GM10266 (cell line): ENCODE results near the gene ROPN1.

Source experiments
- DNase-seq: peaks from one replicate; pipeline ENCODE4 v3.0.0; 2012; ENCODE audit errors: extremely low spot score
- TF ChIP-seq, protein P1 (sequence below): IDR thresholded peaks from 2 replicates; pipeline ENCODE4 v1.5.1; 2012; ENCODE audit warnings: mild to moderate bottlenecking, low read depth; ENCODE audit not compliant: control insufficient read depth, insufficient read depth; ENCODE audit errors: missing control alignments

Gene ROPN1

DNA sequence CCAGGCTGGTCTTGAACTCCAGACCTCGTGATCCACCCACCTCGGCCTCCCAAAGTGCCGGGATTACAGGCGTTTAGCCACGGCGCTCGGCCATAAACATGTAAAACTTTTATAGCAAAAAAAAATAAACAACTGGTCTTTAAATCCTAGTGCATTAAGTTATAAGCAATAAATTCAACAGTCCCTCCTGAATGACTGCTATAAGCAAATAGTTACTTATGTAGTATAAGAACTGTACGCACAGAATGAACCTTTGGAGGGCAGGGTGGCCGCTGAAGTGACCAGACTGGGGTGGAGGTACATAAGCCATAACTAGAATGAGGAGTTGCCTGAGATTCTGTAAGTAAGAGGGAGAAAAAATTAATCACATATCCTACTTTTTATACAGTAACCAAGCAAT lies 43.5 kb downstream of the ROPN1 start:
- TF ChIP-seq, protein P1, sequence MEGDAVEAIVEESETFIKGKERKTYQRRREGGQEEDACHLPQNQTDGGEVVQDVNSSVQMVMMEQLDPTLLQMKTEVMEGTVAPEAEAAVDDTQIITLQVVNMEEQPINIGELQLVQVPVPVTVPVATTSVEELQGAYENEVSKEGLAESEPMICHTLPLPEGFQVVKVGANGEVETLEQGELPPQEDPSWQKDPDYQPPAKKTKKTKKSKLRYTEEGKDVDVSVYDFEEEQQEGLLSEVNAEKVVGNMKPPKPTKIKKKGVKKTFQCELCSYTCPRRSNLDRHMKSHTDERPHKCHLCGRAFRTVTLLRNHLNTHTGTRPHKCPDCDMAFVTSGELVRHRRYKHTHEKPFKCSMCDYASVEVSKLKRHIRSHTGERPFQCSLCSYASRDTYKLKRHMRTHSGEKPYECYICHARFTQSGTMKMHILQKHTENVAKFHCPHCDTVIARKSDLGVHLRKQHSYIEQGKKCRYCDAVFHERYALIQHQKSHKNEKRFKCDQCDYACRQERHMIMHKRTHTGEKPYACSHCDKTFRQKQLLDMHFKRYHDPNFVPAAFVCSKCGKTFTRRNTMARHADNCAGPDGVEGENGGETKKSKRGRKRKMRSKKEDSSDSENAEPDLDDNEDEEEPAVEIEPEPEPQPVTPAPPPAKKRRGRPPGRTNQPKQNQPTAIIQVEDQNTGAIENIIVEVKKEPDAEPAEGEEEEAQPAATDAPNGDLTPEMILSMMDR: no peak
- no peak for DNase-seq

DNA sequence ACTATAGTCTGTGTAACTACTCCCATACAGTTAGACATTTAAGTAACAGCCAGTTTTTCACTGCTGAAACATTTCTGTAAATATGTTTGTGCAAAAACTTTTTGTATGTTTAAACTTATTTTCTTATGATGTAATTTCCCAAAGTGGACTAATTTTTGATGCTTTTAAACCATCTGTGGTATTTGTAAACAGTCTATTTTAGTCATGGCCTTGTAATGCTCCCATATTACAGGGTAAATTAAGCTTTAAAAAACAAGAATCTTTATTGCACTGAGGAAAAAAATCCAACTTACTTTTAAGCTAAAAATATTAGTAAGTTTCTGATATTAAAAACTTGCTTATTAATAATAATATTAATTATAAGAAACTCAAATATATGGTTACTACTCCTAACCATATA lies 44.4 kb downstream of the ROPN1 start:
- TF ChIP-seq, protein P1: no peak
- no peak for DNase-seq

DNA sequence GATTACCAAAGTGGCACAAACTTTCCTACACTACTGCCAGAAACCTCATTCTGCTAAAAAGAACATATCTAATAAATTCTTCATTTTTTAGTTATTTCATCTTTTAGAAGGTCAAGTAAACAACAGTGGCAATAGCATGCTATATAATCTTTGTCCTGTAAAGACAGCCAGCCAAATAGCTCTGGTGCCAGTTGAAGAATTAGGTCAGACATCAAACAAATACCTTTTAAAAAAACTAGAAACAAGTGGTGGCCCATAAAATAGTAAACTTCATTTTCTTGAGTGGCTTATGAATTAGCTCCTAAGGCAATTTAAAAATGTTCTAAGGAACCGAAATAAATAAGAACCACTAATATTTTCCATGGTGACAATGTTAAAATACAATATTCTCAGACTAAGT lies 50.4 kb downstream of the ROPN1 start:
- TF ChIP-seq, protein P1: no peak
- DNase-seq: no peak

DNA sequence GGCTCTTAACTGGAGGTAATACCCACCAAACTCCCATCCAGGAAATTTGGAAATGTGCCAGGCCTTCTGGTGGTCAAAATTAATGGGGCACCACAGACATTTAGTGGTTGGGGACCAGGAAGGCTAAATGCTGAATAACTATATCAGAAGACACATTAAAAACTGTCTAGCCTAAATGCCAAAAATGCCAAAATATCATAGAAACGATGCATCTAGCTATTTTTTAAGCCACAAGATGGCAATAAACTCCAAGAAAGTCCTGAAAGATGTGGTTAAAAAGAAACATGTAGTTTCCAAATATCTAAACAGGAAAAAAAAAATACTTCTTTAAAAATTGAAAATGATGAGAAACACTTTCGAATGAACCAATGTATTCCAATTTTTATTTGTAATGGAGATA lies 50.8 kb downstream of the ROPN1 start:
- DNase-seq: no peak
- TF ChIP-seq, protein P1: no peak

DNA sequence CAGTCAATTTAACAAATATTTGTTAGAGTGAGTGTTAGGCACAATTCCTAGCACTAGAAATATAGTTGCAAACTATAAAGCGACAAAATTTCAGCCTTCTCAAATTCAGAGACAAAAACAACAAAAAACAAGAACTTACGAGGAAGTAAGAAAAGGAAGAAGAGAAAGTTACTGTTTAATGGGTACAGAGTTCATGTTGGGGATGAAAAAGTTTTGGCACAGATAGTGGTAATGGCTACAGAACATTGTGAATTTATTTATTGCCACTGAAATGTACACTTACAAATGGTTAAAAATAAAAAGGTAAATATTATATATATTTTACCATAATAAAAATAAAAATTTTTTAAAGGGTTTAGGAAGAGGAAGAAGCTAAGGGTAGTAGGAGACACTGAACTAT lies 52.2 kb downstream of the ROPN1 start:
- TF ChIP-seq, protein P1: no peak
- no peak for DNase-seq

DNA sequence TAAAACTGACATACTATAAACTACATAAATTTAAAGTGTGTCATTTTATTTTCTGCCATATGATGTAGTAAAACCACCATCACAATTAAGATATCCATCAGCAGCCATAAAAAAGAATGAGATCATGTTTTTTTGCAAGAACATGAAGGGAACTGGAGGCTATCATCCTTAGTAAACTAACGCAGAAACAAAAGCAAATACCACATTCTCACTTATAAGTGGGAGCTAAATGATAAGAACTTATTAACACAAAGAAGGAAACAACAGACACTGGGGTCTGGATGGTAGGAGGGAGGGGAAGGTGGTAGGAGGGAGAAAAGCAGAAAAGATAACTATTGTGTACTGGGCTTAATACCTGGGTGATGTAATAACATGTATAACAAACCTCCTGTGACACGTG lies 55.5 kb downstream of the ROPN1 start:
- TF ChIP-seq, protein P1: no peak
- no peak for DNase-seq

DNA sequence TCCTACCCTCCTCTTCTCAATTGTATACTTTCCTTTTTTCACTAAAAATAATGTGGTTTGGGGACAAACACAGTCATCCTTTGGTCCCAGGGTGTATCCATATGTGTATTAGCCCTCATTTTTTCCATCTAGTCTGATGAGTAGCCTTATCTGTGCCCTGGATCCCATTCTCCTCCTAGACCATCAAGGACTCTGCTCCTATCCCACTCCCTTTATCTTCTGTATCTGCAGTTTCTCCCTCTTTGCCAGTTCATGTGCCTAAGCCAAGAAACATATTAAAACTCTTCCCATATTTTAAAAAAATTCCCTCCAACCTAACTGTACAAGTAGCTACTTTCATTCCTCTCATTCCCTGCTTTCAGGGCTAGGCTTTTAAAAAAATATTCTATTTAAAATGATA lies 56.1 kb downstream of the ROPN1 start:
- DNase-seq: no peak

More for the DNA sequence above, 56.1 kb downstream of the ROPN1 start:
- TF ChIP-seq, protein P1: no peak
